Sigmoid colon (tissue), 7 donors: ENCODE data around the gene KIF6. TPM values are rescaled to one million over a fixed set of nuclear protein-coding genes. Genes with fewer than 3 reads are reported as not detected.

ENCODE experiments used
- DNase-seq: peaks from one replicate; pipeline ENCODE4 v3.0.0-alpha.2; 2019
- H3K27ac ChIP-seq, 4 donors: fragments of 200-600 bp; sonication (generic); one replicate each; pipeline ENCODE4 v1.5.1; 2016 to 2019; ENCODE audit warnings: mild to moderate bottlenecking in 1 of 4
- H3K27me3 ChIP-seq, 3 donors: fragments of 200-600 bp; sonication (generic); one replicate each; pipeline ENCODE4 v1.5.1; 2019; ENCODE audit warnings: mild to moderate bottlenecking in 1 of 3
- H3K36me3 ChIP-seq, 4 donors: fragments of 200-600 bp; sonication (generic); one replicate each; pipeline ENCODE4 v1.5.1; 2016 to 2019
- H3K4me1 ChIP-seq, 4 donors: fragments of 200-600 bp; sonication (generic); one replicate each; pipeline ENCODE4 v1.5.1; 2017 to 2019
- H3K4me3 ChIP-seq, 4 donors: fragments of 200-600 bp; sonication (generic); one replicate each; pipeline ENCODE4 v1.5.1; 2017 to 2019; ENCODE audit warnings: mild to moderate bottlenecking in 2 of 4, moderate library complexity in 1 of 4
- H3K9me3 ChIP-seq, 4 donors: fragments of 200-600 bp in 3 of 4; sonication (generic) in 3 of 4; one replicate each; pipeline versions ENCODE4 v1.5.1 to v1.6.1; 2013 to 2019
- EP300 ChIP-seq, 4 donors: sonication (generic); formaldehyde crosslinking; IDR thresholded peaks; one replicate each; pipeline ENCODE4 v1.6.1; 2017; ENCODE audit warnings: antibody characterized with exemption in 4 of 4
- POLR2A ChIP-seq, 2 donors: fragments of 450-650 bp; IDR thresholded peaks; one replicate each; pipeline ENCODE4 v1.6.1; 2016; ENCODE audit warnings: antibody characterized with exemption in 2 of 2, mild to moderate bottlenecking in 2 of 2, moderate library complexity in 2 of 2
- POLR2AphosphoS5 ChIP-seq, 4 donors: sonication (generic); formaldehyde crosslinking; IDR thresholded peaks; one replicate each; pipeline ENCODE4 v1.6.1; 2017; ENCODE audit warnings: antibody characterized with exemption in 4 of 4
- WGBS, 2 donors: extraction: QIAGEN DNeasy Blood & Tissue Kit; methylation state at CpG; one replicate each; pipeline ENCODE4 v1.1.7; 2013; 5-methylcytosine and 5-hydroxymethylcytosine counted together
- intact Hi-C: fragments of 100-400 bp; cut with DNase I; formaldehyde crosslinking; loops from one replicate; pipeline ENCODE4 v1.15.1; 2023
- polyA plus RNA-seq, 3 donors: library from polyadenylated mRNA; stranded (reverse); fragments of 200-250 nt; gene quantifications; one replicate each; pipeline ENCODE4 v1.2.3, GENCODE V29; 2013
- total RNA-seq, 4 donors: library from RNA; depleted of rRNA; stranded (reverse); fragments of >200 nt; gene quantifications; one replicate each; pipeline ENCODE4 v1.1.0, GENCODE V29; 2016
- TF ChIP-seq, protein P1 (sequence below), 4 experiments: fragments of 450-650 bp in 3 of 4; fragments of 200-600 bp in 1 of 4; IDR thresholded peaks; one replicate each; pipeline ENCODE4 v1.5.1; 2016 to 2019; ENCODE audit warnings: antibody characterized with exemption in 4 of 4, mild to moderate bottlenecking in 3 of 4, moderate library complexity in 2 of 4
- donor health status: healthy with polysubstance abuse.
- donor health status: Bipolar disorder and iron deficiency.
- donor health status: healthy.

KIF6 gene
- total and polyA plus RNA-seq, 7 donors, result under 0.01 to 0.99 (median 0.36) TPM; not detected in 2

DNA sequence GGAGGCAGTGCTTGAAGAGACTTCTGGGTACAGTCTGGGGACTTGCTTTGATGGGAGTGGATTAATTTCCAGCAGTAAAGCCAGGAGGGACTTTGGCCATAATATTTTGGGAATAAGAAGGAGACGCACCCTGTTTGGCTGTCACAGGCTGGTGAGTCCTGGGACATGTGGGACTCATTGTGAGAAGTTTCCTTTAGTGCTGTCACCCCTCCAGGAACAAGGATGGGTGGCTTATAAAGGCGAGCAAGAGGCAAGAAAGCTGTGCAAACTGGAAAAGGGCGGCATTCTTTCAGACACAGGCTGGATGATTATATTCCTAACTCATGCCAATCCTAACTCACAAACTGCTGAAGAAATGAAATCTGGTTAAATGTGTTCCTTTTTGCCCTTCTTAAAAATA lies 325.2 kb downstream of the KIF6 start:
- TF ChIP-seq EP300 (IDR thresholded peaks at IDR 0.05) (no peak), POLR2AphosphoS5 (IDR thresholded peaks at IDR 0.05) (no peak), POLR2A (IDR thresholded peaks at IDR 0.05) (no peak)
- TF ChIP-seq, protein P1, sequence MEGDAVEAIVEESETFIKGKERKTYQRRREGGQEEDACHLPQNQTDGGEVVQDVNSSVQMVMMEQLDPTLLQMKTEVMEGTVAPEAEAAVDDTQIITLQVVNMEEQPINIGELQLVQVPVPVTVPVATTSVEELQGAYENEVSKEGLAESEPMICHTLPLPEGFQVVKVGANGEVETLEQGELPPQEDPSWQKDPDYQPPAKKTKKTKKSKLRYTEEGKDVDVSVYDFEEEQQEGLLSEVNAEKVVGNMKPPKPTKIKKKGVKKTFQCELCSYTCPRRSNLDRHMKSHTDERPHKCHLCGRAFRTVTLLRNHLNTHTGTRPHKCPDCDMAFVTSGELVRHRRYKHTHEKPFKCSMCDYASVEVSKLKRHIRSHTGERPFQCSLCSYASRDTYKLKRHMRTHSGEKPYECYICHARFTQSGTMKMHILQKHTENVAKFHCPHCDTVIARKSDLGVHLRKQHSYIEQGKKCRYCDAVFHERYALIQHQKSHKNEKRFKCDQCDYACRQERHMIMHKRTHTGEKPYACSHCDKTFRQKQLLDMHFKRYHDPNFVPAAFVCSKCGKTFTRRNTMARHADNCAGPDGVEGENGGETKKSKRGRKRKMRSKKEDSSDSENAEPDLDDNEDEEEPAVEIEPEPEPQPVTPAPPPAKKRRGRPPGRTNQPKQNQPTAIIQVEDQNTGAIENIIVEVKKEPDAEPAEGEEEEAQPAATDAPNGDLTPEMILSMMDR (IDR thresholded peaks at IDR 0.05), result no peak
- H3K27ac ChIP-seq, result no peak overlapping the region
- no peaks in the 10 kb centered on the region for H3K9me3 ChIP-seq
- DNase-seq, result no peak
- no peaks in the 10 kb centered on the region for H3K27me3 ChIP-seq
- H3K4me1 ChIP-seq, result no peaks in the 10 kb centered on the region
- no peak overlapping the region for H3K4me3 ChIP-seq
- H3K36me3 ChIP-seq, result no peaks in the 10 kb centered on the region
- WGBS, 2 donors, result 93 to 94% methylated on average over 3 of the region's 3 CpGs
- intact Hi-C loops, result no loop called here

DNA sequence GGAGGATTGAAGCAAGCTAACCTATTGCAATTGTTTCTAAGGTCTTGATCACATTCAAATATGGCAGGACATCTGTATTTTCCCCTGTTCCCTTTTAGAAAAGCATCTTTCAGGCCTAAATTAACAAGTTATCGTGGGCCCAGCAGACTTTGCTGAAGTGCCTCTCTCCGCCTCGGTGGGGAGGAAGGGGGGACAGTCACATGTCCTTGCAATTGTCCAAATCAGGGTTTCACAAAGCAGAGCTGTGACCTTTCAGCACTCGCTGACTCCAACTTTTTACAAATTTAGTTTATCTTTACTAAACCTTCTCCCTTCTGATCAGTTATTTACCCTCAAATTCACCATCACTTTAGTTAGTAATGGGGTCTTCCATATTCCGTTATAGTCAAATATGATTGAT lies 328.4 kb downstream of the KIF6 start:
- TF ChIP-seq POLR2AphosphoS5 (IDR thresholded peaks at IDR 0.05), result no peak
- no peak for TF ChIP-seq POLR2A (IDR thresholded peaks at IDR 0.05)
- no peak for TF ChIP-seq EP300 (IDR thresholded peaks at IDR 0.05)
- TF ChIP-seq, protein P1 (IDR thresholded peaks at IDR 0.05), result no peak
- intact Hi-C loops, result no loop called here
- Histone ChIP-seq H3K9me3 (no peaks in the 10 kb centered on the region), H3K27me3 (no peaks in the 10 kb centered on the region), H3K27ac (no peak overlapping the region), H3K4me1 (no peaks in the 10 kb centered on the region), H3K4me3 (no peak overlapping the region), H3K36me3 (no peaks in the 10 kb centered on the region)
- 90 to 94% methylated on average over 5 of the region's 5 CpGs for WGBS, 2 donors
- no peak for DNase-seq

DNA sequence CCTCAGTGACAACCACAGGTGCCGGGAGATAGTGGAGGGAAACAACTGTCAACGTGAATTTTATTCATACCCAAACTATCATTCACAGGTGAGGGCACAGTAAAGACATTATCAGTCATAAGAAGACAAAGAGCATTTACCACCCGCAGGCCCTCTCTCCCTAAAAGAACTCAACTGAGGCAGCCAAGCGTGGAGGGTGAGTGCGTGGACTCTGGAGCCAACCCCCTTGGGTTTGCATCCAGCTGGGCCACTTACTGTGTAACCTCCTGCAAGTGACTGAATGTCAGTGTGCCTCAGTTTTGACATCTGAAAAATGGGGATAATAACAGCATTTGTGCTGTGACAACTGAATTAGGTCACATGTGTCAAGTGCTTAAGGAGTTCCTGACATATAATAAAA lies 332.1 kb downstream of the KIF6 start:
- H3K27me3 ChIP-seq, result no peaks in the 10 kb centered on the region
- DNase-seq, result no peak
- H3K4me3 ChIP-seq, result no peak overlapping the region
- H3K27ac ChIP-seq, result no peak overlapping the region
- intact Hi-C loops, result no loop called here
- no peak for TF ChIP-seq EP300 (IDR thresholded peaks at IDR 0.05)
- TF ChIP-seq, protein P1 (IDR thresholded peaks at IDR 0.05), result no peak
- no peak for TF ChIP-seq POLR2AphosphoS5 (IDR thresholded peaks at IDR 0.05)
- TF ChIP-seq POLR2A (IDR thresholded peaks at IDR 0.05), result no peak
- no peaks in the 10 kb centered on the region for H3K4me1 ChIP-seq
- 84 to 88% methylated on average over 5 of the region's 5 CpGs for WGBS, 2 donors
- H3K9me3 ChIP-seq, result no peaks in the 10 kb centered on the region
- no peaks in the 10 kb centered on the region for H3K36me3 ChIP-seq

DNA sequence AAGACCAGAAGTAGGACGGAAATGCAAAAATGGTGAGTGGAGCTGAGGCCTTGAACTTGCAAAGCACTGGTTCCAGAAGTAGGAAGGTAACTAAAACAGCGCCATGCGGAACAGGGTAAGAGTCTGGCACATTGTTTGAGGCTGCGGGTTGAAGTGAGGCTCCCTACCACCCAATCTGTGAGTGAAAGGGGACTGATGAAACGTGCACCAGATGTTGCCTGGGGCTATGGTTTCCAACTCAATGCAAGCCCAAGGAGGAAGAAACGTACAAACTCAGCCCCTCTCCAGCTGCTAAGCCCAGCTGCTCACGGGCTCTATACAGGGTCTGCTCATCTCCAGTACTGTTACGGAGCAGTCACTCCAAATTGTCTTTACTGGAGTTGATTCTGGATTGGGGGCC lies 334.0 kb downstream of the KIF6 start:
- no peak for DNase-seq
- H3K4me3 ChIP-seq, result no peak overlapping the region
- WGBS, 2 donors, result 93 to 96% methylated on average over 8 of the region's 8 CpGs
- no peaks in the 10 kb centered on the region for H3K27me3 ChIP-seq
- H3K27ac ChIP-seq, result no peak overlapping the region
- peaks cover 0 to 7% (median 3%) of the 10 kb centered on the region in 4 donors for H3K4me1 ChIP-seq
- H3K9me3 ChIP-seq, result no peaks in the 10 kb centered on the region
- intact Hi-C loops, result no loop called here
- TF ChIP-seq, protein P1 (IDR thresholded peaks at IDR 0.05), result no peak
- TF ChIP-seq POLR2AphosphoS5 (IDR thresholded peaks at IDR 0.05) (no peak), EP300 (IDR thresholded peaks at IDR 0.05) (no peak), POLR2A (IDR thresholded peaks at IDR 0.05) (no peak)
- no peaks in the 10 kb centered on the region for H3K36me3 ChIP-seq

DNA sequence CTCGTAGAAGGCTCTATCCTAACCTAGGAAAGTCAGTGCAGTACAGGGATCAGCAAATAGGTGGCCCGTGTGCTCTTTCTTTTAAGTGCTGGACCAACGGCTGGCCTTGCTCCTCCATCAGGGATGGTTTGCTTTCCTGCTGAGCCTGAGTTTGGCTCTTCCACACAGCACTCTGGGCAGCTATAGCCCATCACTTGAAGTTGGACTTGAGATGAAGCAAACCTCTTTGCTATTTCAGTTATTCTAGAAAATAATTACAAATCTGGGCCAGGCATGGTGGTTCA lies 335.8 kb downstream of the KIF6 start:
- no peaks in the 10 kb centered on the region for H3K9me3 ChIP-seq
- WGBS, 2 donors, result 50 to 72% methylated on average over 3 of the region's 3 CpGs
- no peak overlapping the region for H3K27ac ChIP-seq
- no peak overlapping the region for H3K4me3 ChIP-seq
- no peak for DNase-seq
- intact Hi-C loops, result no loop called here
- no peak for TF ChIP-seq POLR2AphosphoS5 (IDR thresholded peaks at IDR 0.05)
- peaks cover 0 to 7% (median 3%) of the 10 kb centered on the region in 4 donors for H3K4me1 ChIP-seq
- no peaks in the 10 kb centered on the region for H3K27me3 ChIP-seq
- no peaks in the 10 kb centered on the region for H3K36me3 ChIP-seq
